Measurements from ENCODE around the gene WIPF1. TPM values are rescaled to one million over a fixed set of nuclear protein-coding genes. Genes with fewer than 3 reads are reported as not detected.

Gene WIPF1
- total and polyA plus RNA-seq, 4 experiments from 2014 or later, result 79.2 to 484 (median 326) TPM

GRCh38 chr2:174615871-174616436, 18.4 kb upstream of the WIPF1 start:
- H3K4me1 ChIP-seq (ENCODE audit: insufficient read depth, low read length), result peaks cover 88% of the 10 kb centered on the region
- no peaks in the 10 kb centered on the region for H3K27me3 ChIP-seq (ENCODE audit: insufficient read depth, low read length)
- peak overlapping the region; percentile 38 for H3K27ac ChIP-seq (ENCODE audit: low read depth, low read length)
- no peaks in the 10 kb centered on the region for H3K27me3 Mint-ChIP-seq
- no peaks in the 10 kb centered on the region for H3K9me3 ChIP-seq (ENCODE audit: control insufficient read depth in 1 of 2, low read length in 2 of 2)
- no peak overlapping the region for H3K4me3 ChIP-seq (ENCODE audit: low read length in 2 of 2)
- intact Hi-C loops (cut with micrococcal nuclease), result loop anchor here (2.0 kb wide), 1 partner anchor 15 kb away; no protein-coding TSS in a partner anchor
- peak overlapping the region in 7 of 8 donors; percentile 23 to 74 (median 52) for H3K4me3 Mint-ChIP-seq
- CTCF ChIA-PET (ENCODE audit: partially characterized antibody), result interaction anchor here (0.8 to 2.5 kb wide), 11 partner anchors 8 to 153 kb away, joined by 3 to 12 read pairs (median 5); partner anchors contain the start of gene WIPF1
- peaks cover 61 to 94% (median 81%) of the 10 kb centered on the region in 4 donors for H3K4me1 Mint-ChIP-seq
- H3K27ac Mint-ChIP-seq, result peak overlapping the region; percentile 49 to 89 (median 78)
- DNase-seq, result no peak
- no peaks in the 10 kb centered on the region for H3K9me3 Mint-ChIP-seq
- peaks cover 3% of the 10 kb centered on the region for H3K36me3 ChIP-seq (ENCODE audit: insufficient read depth, low read length)
- POLR2A ChIA-PET (ENCODE audit: partially characterized antibody), result interaction anchor here (0.8 to 15.0 kb wide), 5 partner anchors 9 to 60 kb away, joined by 3 to 233 read pairs (median 4); partner anchors contain the start of gene WIPF1
- peaks cover 30 to 47% of the 10 kb centered on the region in 2 donors for H3K36me3 Mint-ChIP-seq

- H3K4me1 ChIP-seq (ENCODE audit: insufficient read depth, low read length), result peaks cover 96% of the 10 kb centered on the region
- H3K9me3 Mint-ChIP-seq, result no peaks in the 10 kb centered on the region
- H3K4me3 Mint-ChIP-seq, result no peak overlapping the region
- intact Hi-C loops (cut with micrococcal nuclease), result no loop called here
- DNase-seq, result no peak
- ChIA-PET CTCF (ENCODE audit: partially characterized antibody) (interaction anchor here (1.3 to 2.5 kb wide), 3 partner anchors 11 to 75 kb away, joined by 5 to 11 read pairs (median 7); no protein-coding TSS in a partner anchor), POLR2A (ENCODE audit: partially characterized antibody) (interaction anchor here (15.0 kb wide), 1 partner anchor 17 kb away, joined by 233 read pairs; the partner anchor contains the start of gene WIPF1)
- H3K27ac Mint-ChIP-seq, result peak overlapping the region in 6 of 7 donors; percentile 19 to 84 (median 61)
- no peaks in the 10 kb centered on the region for H3K27me3 Mint-ChIP-seq
- H3K27me3 ChIP-seq (ENCODE audit: insufficient read depth, low read length), result no peaks in the 10 kb centered on the region
- no peaks in the 10 kb centered on the region for H3K9me3 ChIP-seq (ENCODE audit: control insufficient read depth in 1 of 2, low read length in 2 of 2)
- H3K27ac ChIP-seq (ENCODE audit: low read depth, low read length), result no peak overlapping the region
- peaks cover 34 to 52% of the 10 kb centered on the region in 2 donors for H3K36me3 Mint-ChIP-seq
- H3K4me1 Mint-ChIP-seq, result peaks cover 70 to 99% (median 85%) of the 10 kb centered on the region in 4 donors
- no peak overlapping the region for H3K4me3 ChIP-seq (ENCODE audit: low read length in 2 of 2)
- H3K36me3 ChIP-seq (ENCODE audit: insufficient read depth, low read length), result peaks cover 3% of the 10 kb centered on the region
Observed at GRCh38 chr2:174614261-174614660, 16.7 kb upstream of the WIPF1 start.

DNA sequence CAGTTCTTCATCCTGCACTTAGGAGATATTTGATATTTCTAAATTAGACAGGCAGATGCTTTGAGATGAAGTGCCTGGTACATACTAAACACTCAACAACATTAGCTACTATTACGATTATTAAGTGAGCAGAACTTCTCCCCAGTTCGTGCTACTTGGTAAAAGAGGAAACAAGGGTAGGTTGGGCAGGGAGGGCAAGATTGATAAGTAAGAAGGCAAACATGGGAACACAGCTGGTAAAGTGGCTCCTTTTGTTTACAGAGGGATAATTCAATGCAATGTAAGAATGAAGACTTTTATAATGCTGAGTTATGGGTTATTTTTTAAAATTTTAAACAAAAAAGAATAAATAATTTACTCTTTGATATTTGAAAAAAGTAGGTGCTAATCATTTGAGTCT, 15.9 kb upstream of the WIPF1 start:
- intact Hi-C loops (cut with micrococcal nuclease), result no loop called here
- Mint-ChIP-seq H3K4me3 (peak overlapping the region in 1 of 8 donors; percentile 41), H3K27ac (peak overlapping the region; percentile 66 to 90 (median 81)), H3K36me3 (peaks cover 34 to 51% of the 10 kb centered on the region in 2 donors), H3K9me3 (no peaks in the 10 kb centered on the region), H3K27me3 (no peaks in the 10 kb centered on the region), H3K4me1 (peaks cover 73 to 100% (median 88%) of the 10 kb centered on the region in 4 donors)
- Histone ChIP-seq H3K4me1 (ENCODE audit: insufficient read depth, low read length) (peaks cover 97% of the 10 kb centered on the region), H3K36me3 (ENCODE audit: insufficient read depth, low read length) (peaks cover 3% of the 10 kb centered on the region), H3K27me3 (ENCODE audit: insufficient read depth, low read length) (no peaks in the 10 kb centered on the region), H3K4me3 (ENCODE audit: low read length in 2 of 2) (no peak overlapping the region), H3K27ac (ENCODE audit: low read depth, low read length) (peak overlapping the region; percentile 18), H3K9me3 (ENCODE audit: control insufficient read depth in 1 of 2, low read length in 2 of 2) (no peaks in the 10 kb centered on the region)
- ChIA-PET CTCF (ENCODE audit: partially characterized antibody) (interaction anchor here (1.1 to 2.5 kb wide), 5 partner anchors 10 to 76 kb away, joined by 4 to 13 read pairs (median 7); no protein-coding TSS in a partner anchor), POLR2A (ENCODE audit: partially characterized antibody) (interaction anchor here (1.1 to 15.0 kb wide), 3 partner anchors 10 to 68 kb away, joined by 3 to 233 read pairs (median 4); partner anchors contain the start of gene WIPF1)
- DNase-seq, result no peak

DNA sequence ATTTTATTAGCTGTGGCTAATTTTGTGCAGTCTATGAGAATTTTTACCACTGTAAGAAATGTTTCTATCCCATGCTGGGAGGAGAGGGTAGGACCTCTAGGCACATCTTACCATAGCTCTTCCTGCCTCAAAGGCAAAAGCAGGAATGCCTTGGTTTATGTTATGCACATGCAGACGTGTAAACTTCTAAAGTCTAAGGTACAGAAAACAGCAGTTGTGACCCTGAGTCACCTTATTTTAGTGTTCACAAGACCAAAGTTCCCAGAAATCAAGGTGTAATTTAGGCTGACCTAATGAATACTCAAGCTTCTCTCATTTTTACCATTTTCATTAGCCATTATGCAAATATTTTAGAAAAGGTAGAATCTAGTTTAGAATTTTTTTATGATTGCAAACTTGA, 15.4 kb upstream of the WIPF1 start:
- peaks cover 34 to 51% of the 10 kb centered on the region in 2 donors for H3K36me3 Mint-ChIP-seq
- H3K27me3 Mint-ChIP-seq, result no peaks in the 10 kb centered on the region
- no peaks in the 10 kb centered on the region for H3K27me3 ChIP-seq (ENCODE audit: insufficient read depth, low read length)
- H3K9me3 ChIP-seq (ENCODE audit: control insufficient read depth in 1 of 2, low read length in 2 of 2), result no peaks in the 10 kb centered on the region
- peaks cover 74 to 100% (median 88%) of the 10 kb centered on the region in 4 donors for H3K4me1 Mint-ChIP-seq
- ChIA-PET POLR2A (ENCODE audit: partially characterized antibody) (interaction anchor here (0.6 to 15.0 kb wide), 5 partner anchors 11 to 120 kb away, joined by 3 to 233 read pairs (median 4); partner anchors contain the start of gene WIPF1), CTCF (ENCODE audit: partially characterized antibody) (interaction anchor here (1.1 to 2.5 kb wide), 4 partner anchors 10 to 74 kb away, joined by 4 to 13 read pairs (median 9); no protein-coding TSS in a partner anchor)
- peaks cover 3% of the 10 kb centered on the region for H3K36me3 ChIP-seq (ENCODE audit: insufficient read depth, low read length)
- H3K4me3 Mint-ChIP-seq, result no peak overlapping the region
- H3K4me1 ChIP-seq (ENCODE audit: insufficient read depth, low read length), result peaks cover 97% of the 10 kb centered on the region
- intact Hi-C loops (cut with micrococcal nuclease), result no loop called here
- no peaks in the 10 kb centered on the region for H3K9me3 Mint-ChIP-seq
- no peak for DNase-seq
- peak overlapping the region; percentile 30 to 86 (median 74) for H3K27ac Mint-ChIP-seq
- no peak overlapping the region for H3K4me3 ChIP-seq (ENCODE audit: low read length in 2 of 2)
- H3K27ac ChIP-seq (ENCODE audit: low read depth, low read length), result peak overlapping the region; percentile 18

GRCh38 chr2:174611854-174612253, 14.2 kb upstream of the WIPF1 start:
- DNase-seq, result no peak
- Histone ChIP-seq H3K9me3 (ENCODE audit: control insufficient read depth in 1 of 2, low read length in 2 of 2) (no peaks in the 10 kb centered on the region), H3K27me3 (ENCODE audit: insufficient read depth, low read length) (no peaks in the 10 kb centered on the region), H3K36me3 (ENCODE audit: insufficient read depth, low read length) (no peaks in the 10 kb centered on the region), H3K4me1 (ENCODE audit: insufficient read depth, low read length) (peaks cover 97% of the 10 kb centered on the region), H3K4me3 (ENCODE audit: low read length in 2 of 2) (no peak overlapping the region), H3K27ac (ENCODE audit: low read depth, low read length) (peak overlapping the region; percentile 77)
- intact Hi-C loops (cut with micrococcal nuclease), result no loop called here
- H3K4me3 Mint-ChIP-seq, result peak overlapping the region in 1 of 8 donors; percentile 40
- peaks cover 71 to 100% (median 86%) of the 10 kb centered on the region in 4 donors for H3K4me1 Mint-ChIP-seq
- ChIA-PET CTCF (ENCODE audit: partially characterized antibody) (interaction anchor here (1.9 kb wide), 1 partner anchor 75 kb away, joined by 13 read pairs; no protein-coding TSS in a partner anchor), POLR2A (ENCODE audit: partially characterized antibody) (interaction anchor here (1.0 to 15.0 kb wide), 2 partner anchors 14 to 15 kb away, joined by 3 to 233 read pairs; partner anchors contain the start of gene WIPF1)
- H3K27ac Mint-ChIP-seq, result peak overlapping the region; percentile 84 to 97 (median 92)
- no peaks in the 10 kb centered on the region for H3K27me3 Mint-ChIP-seq
- peaks cover 27 to 46% of the 10 kb centered on the region in 2 donors for H3K36me3 Mint-ChIP-seq
- H3K9me3 Mint-ChIP-seq, result no peaks in the 10 kb centered on the region

- no peak for DNase-seq
- ChIA-PET POLR2A (ENCODE audit: partially characterized antibody) (interaction anchor here (0.8 to 15.0 kb wide), 6 partner anchors 10 to 72 kb away, joined by 3 to 233 read pairs (median 4); partner anchors contain the start of gene WIPF1), CTCF (ENCODE audit: partially characterized antibody) (interaction anchor here (0.7 to 21.7 kb wide), 8 partner anchors 10 to 148 kb away, joined by 3 to 430 read pairs (median 10); partner anchors contain the start of gene WIPF1)
- Histone ChIP-seq H3K4me3 (ENCODE audit: low read length in 2 of 2) (no peak overlapping the region), H3K9me3 (ENCODE audit: control insufficient read depth in 1 of 2, low read length in 2 of 2) (no peaks in the 10 kb centered on the region), H3K4me1 (ENCODE audit: insufficient read depth, low read length) (peaks cover 97% of the 10 kb centered on the region), H3K36me3 (ENCODE audit: insufficient read depth, low read length) (no peaks in the 10 kb centered on the region), H3K27me3 (ENCODE audit: insufficient read depth, low read length) (no peaks in the 10 kb centered on the region), H3K27ac (ENCODE audit: low read depth, low read length) (peak overlapping the region; percentile 77)
- peaks cover 27 to 48% of the 10 kb centered on the region in 2 donors for H3K36me3 Mint-ChIP-seq
- intact Hi-C loops (cut with micrococcal nuclease), result no loop called here
- H3K4me3 Mint-ChIP-seq, result peak overlapping the region in 7 of 8 donors; percentile 7 to 73 (median 59)
- H3K4me1 Mint-ChIP-seq, result peaks cover 72 to 100% (median 87%) of the 10 kb centered on the region in 4 donors
- H3K27me3 Mint-ChIP-seq, result no peaks in the 10 kb centered on the region
- no peaks in the 10 kb centered on the region for H3K9me3 Mint-ChIP-seq
- peak overlapping the region; percentile 84 to 97 (median 92) for H3K27ac Mint-ChIP-seq
Observed at GRCh38 chr2:174611006-174611405, 13.4 kb upstream of the WIPF1 start.

All from CD4-positive, alpha-beta memory T cell (primary cell).